Loucy (cell line): Measurements from ENCODE around the gene PCDHGA6.

ENCODE experiments used
- CTCF ChIP-seq: fragments of 200-600 bp; sonication (generic); conservative IDR thresholded peaks from 2 replicates; pipeline ENCODE4 v1.5.1; 2014; ENCODE audit warnings: mild to moderate bottlenecking, antibody characterized with exemption, low read length
- EZH2phosphoT487 ChIP-seq: fragments of 200-600 bp; IDR thresholded peaks from 2 replicates; pipeline ENCODE4 v1.6.1; 2018; ENCODE audit warnings: antibody characterized with exemption, mild to moderate bottlenecking, moderate library complexity, borderline replicate concordance

- TF ChIP-seq CTCF (no peak), EZH2phosphoT487 (no peak)
These were observed 29.7 kb upstream of the PCDHGA6 start for GRCh38 chr5:141343953-141344463.
